Measurements from ENCODE around the gene DNM1.
"Not testable (repeated sequence)": the region's sequence is repeated elsewhere in the genome, so short reads cannot be mapped to it uniquely, and the experiment has no call there.

The DNM1 gene

GRCh38 chr9:128253140-128253990 is 50.2 kb downstream of the DNM1 start:
- no peak for DNase-seq

- DNase-seq: no peak
These were observed 50.8 kb downstream of the DNM1 start for GRCh38 chr9:128253991-128254346.

GRCh38 chr9:128254362-128254761 is 51.2 kb downstream of the DNM1 start:
- no peak for DNase-seq

DNA sequence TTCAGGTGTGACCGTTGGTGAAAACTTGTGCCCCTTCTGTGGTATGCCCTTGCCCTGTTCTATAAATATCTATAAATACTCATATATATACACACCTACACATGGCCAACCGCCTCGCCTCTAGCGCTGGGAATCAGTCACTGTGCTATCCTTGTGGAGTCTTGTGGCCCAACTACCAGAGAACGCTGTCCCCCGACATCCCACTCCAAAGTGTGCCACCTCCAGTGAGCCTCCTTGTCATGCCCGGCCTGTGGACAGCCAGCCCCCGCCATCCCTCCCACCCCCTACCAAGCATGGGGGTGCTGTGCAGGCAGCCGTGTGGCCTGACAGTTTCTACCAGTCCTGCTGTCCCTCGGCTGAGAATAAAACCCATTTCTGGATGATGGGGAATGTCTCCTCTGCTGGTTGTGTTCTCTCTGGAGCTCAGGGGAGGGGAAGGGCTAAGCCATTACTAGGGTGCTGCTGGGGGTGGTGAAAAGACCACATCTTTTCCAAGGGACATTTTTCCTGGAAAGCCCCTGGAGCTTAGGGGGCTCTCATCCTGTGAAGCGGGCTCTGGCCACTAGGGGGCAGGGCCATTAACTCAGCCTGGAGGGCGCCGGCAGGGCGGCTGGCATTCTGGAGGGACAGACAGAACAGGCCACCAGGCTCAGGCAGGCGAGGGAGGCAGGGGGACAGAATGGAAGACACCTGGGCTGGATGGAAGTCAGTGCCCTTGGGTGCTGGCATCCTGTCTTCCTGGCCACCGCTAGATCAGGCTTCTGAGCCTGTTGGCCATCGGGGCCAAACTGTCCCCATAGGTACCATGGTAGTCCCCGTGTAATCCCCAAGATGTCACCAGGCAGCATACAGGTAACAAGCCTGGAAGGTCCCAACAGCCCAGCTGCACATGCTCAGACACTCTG is 51.9 kb downstream of the DNM1 start:
- peak in 1 of 2 experiments; percentile 68 for DNase-seq

DNA sequence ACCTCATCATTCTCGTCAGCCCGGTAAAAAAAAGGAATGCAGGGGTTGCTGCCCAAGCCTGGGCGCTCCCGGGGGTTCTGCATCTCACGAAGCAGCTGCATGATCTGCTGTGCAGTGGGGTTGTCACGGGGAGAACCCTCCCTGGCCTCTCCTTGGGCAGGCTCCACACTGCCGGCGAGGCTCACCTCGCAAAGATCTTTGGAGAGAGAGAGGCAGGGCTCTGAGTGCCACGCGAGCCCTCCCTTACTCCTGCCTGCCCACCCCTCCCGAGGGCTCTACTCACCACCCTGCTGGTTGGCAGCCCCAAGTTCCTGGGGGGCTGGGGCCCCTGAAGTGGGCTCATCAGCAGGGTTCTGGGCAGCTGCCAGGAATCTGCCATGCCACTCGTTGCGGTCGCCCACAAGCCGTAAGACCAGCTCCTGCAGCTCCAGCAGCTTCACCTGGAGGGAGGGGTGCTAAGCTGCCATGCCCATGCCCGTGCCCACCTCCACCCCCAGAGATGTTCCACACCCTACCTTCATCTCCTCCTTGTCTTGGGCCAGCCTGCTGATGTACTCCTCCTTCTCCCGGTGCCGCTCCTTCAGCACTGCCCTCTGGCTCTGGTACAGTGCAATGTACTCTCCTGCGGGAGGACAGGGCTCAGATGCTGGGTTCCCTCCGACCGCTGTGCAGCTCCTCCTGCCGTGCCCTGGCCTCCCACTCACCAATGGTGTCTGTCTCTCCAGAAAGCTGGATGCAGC is 54.1 kb downstream of the DNM1 start:
- DNase-seq: no peak

- no peak for DNase-seq
These were observed 54.7 kb downstream of the DNM1 start for GRCh38 chr9:128257907-128258306.

- no peak for DNase-seq
These were observed 55.1 kb downstream of the DNM1 start for GRCh38 chr9:128258326-128258725.

DNA sequence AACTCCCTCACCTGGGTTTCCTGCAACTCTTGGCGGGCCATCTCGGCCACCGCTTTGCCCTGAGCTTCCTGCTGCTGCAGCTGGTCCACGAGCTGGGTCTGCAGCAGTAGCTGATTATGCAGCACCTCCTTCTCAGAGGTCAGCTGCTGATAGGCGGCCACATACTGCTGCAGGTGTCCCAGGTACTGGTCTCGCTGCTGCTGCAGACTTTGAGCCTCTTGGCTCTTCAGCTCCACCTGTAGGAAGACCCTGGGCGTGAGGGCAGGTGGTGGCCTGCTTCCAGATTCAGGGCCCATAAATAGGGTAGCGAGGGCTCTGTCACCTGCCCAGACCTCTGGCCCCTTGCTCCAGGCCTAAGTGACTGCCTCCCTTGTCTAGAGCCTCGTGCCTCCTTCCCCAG is 56.0 kb downstream of the DNM1 start:
- no peak for DNase-seq

GRCh38 chr9:128260340-128260739 is 57.2 kb downstream of the DNM1 start:
- no peak for DNase-seq

GRCh38 chr9:128262687-128263086 is 59.5 kb downstream of the DNM1 start:
- no peak for DNase-seq

GRCh38 chr9:128265348-128265847 is 62.2 kb downstream of the DNM1 start:
- DNase-seq: no peak

DNA sequence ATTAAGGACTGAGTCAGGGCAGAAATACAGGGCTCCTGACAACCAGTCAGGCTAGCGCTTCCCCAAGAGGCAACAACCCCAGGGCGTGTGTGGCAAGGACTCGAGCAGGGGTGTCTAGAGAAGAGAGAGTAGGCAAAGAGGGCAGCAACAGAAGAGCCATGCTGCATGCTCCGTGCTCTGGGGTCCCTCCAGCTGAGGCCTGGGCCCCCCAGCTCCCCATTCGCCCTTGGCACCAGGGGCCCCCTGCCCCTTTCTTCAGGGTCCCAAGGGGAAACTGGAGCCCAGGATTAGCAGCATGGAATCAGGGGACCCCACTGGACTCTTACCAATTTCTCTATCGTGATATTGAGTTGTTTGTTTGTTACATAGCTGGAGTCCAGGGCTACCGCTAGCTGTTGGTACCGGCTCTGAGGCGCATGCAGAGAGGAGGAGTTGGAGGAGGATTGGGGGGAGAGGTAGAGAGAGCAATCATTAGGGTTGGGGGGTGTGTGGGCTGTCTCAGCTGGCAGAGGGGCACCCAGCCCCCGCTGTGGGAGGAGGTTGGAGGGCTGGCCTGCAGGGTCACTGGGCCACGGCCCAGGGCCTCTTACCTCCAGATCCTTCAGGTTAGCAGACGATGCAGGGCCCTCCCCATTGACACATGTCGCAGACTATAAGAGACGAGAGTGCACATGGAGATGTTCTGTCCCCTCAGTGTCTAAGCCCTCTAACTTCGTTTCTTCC is 63.9 kb downstream of the DNM1 start:
- DNase-seq: no peak

DNA sequence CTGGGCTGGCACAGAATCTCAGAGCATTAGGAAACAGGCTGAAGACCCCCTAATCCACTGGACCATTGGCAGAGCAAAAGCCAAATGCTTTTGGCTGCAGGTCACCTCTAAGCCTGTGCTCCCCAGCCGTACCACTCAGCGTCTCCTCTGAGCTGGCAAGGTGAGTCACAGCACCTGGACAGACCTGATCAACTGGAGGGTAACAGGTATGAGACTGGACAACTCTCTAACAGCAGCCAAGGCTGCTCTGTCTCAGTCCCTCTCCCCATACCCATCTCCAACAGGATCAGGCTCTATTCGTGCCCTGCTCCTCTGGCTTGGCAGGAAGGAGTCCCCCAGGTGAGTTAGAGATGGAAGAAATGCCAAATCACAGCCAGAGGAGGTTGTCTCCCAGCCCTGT is 67.9 kb downstream of the DNM1 start:
- DNase-seq: no peak

DNA sequence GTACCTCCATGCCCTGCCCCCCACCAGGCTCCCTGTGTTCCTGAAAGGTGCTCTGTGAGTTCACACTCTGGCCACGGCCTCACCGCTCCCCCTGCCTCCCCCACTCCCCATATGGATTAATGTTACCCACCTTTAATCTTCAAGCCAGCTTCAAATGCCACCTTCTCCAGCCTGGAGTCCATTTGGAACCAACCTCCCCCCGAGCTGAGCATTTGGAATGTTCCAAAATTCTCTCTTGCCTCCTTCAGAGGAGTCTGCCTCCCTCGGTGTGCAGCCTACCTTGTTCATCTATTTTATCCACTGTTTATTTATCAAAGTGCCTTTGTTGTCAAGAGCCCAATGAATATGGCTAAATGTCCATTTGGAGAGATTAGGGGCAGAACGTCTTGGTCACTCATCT is 68.3 kb downstream of the DNM1 start:
- no peak for DNase-seq

GRCh38 chr9:128274245-128274644 is 71.1 kb downstream of the DNM1 start:
- no peak for DNase-seq

DNA sequence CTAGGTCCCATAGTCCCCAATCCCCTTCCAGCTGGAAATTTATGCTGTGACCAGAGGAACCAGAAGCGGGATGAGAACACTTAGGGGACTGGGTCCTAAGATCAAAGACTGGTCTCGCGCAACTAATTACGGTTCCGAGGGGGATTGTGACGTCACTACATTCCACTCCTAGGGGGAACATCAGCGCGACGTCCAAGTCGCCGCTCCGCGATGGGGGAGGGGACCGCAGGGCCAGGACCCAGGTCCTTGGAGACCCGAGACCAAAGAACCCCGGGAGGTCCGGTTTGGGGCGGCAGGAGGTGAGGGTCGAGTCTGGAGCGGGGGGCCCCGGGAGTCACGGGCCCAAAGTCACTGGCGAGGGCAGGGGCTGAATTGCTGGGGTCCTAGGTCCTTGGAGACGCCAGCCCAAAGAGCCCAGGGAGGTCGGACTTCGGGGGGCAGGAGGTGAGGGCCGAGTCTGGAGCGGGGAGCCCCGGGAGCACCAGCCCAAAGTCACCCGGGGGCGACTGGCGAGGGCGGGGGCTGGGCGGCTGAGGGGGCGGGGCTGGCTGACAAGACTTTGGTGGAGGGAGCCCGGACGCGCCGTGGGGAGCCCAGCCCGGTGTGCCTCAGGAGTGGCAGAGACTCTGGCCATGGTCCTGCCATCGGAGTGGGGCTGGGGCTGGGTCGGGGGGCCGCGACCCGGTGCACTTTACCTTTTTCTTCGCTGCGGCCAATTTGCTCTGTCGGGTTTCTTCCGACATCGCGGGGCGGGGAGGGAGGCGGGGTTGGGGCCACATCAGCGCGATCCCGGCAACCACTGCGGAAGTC is 72.2 kb downstream of the DNM1 start, which contains the start of gene GOLGA2:
Gene GOLGA2, minus strand, starts transcription at position 810 of the 810 bp plus-strand sequence. Its CDS starts 31 bp downstream, at position 779.
- DNase-seq: no peak

DNA sequence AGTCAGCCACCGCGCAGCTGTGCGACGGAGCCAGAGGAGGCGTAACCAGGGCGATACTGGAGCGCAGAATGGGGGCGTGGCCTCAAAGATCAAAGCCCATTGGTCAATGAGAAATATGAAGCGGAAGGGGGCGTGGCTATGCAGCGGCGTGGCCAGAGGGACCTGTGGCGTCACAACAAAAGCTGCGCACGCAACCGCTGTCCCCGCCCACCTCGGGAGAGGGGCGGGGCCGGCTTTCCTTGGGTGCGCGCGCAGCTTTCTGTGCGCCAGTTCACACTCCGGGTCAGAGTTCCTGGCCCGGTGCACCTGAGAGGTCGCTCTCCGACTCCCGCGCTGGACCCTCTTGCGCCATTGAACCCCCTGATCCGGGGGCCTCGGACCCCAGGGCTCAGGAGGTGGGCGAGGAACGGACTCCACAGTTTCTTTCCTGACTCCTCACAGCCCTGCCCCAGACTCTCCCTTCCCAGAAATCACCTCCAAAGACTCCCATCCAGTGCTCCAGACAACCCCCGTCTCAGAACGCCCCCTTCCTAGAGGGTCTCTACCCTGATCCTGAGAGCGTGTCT is 72.9 kb downstream of the DNM1 start, which contains the start of gene SWI5:
Gene SWI5, plus strand, starts transcription at position 269 of the 566 bp plus-strand sequence.
- peak; percentile 89 to 98 for DNase-seq

- DNase-seq: peak in 1 of 2 experiments; percentile 27
These were observed 73.5 kb downstream of the DNM1 start for GRCh38 chr9:128276574-128277270.

DNA sequence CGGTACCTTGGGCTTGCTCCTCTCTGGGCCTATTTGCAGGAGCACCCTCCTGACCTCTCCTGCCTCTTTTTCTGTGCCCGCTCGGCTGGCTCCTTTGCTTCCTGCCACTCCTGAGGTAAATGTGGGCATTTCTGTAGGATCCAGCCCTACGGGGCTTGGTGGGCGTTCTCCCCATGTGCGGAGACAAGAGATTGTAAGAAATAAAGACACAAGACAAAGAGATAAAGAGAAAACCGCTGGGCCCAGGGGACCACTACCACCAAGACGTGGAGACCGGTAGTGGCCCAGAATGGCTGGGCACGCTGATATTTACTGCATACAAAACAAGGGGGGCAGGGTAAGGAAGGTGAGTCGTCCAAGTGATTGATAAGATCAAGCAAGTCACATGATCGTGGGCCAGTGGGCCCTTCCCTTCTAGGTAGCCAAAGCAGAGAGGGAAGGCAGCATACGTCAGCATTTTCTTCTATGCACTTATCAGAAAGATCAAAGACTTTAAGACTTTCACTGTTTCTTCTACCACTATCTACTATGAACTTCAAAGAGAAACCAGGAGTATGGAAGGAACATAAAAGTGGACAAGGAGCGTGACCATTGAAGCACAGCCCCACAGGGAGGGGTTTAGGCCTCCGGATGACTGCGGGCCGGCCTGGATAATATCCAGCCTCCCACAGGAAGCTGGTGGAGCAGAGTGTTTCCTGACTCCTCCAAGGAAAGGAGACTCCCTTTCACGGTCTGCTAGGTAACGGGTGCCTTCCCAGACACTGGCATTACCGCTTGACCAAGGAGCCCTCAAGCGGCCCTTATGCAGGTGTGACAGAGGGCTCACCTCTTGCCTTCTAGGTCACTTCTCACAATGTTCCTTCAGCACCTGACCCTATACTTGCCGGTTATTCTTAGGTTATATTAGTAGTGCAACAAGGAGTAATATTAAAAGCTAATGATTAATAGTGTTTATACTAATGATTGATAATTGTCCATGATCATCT is 76.2 kb downstream of the DNM1 start:
- not testable (repeated sequence) for DNase-seq
